Psoas muscle (tissue), 8 donors: ENCODE data around the gene SNX24. TPM values are rescaled to one million over a fixed set of nuclear protein-coding genes. Genes with fewer than 3 reads are reported as not detected.

ENCODE experiments used
- ATAC-seq, 4 donors: fragments of 200-7000 bp; cut with Tn5 transposase; one replicate each; pipeline ENCODE4 v1.9.1; 2020; ENCODE audit warnings: moderate library complexity in 3 of 4, mild to moderate bottlenecking in 2 of 4
- DNase-seq, 2 donors: peaks; one replicate each; pipeline ENCODE4 v3.0.0-alpha.2; 2020
- H3K27ac ChIP-seq: fragments of 200-600 bp; one replicate; pipeline ENCODE4 v1.8.0; 2022
- H3K27me3 ChIP-seq, 3 donors: fragments of 200-600 bp in 1 of 3; one replicate each; pipeline versions ENCODE4 v1.6.1 to v1.8.0; 2013 to 2022; ENCODE audit warnings: low read length in 2 of 3, mild to moderate bottlenecking in 2 of 3, moderate library complexity in 1 of 3; ENCODE audit not compliant: insufficient read depth in 3 of 3
- H3K36me3 ChIP-seq, 2 donors: fragments of 200-600 bp in 1 of 2; one replicate each; pipeline versions ENCODE4 v1.6.1 to v1.8.0; 2013 to 2022; ENCODE audit warnings: low read depth in 1 of 2, mild to moderate bottlenecking in 1 of 2, moderate library complexity in 1 of 2; ENCODE audit not compliant: insufficient read depth in 1 of 2
- H3K4me1 ChIP-seq: fragments of 200-600 bp; one replicate; pipeline ENCODE4 v1.8.0; 2022
- H3K4me3 ChIP-seq: fragments of 200-600 bp; one replicate; pipeline ENCODE4 v1.8.0; 2022; ENCODE audit warnings: mild to moderate bottlenecking
- H3K9me3 ChIP-seq: fragments of 200-600 bp; one replicate; pipeline ENCODE4 v1.8.0; 2022
- WGBS, 3 donors: extraction: QIAGEN DNeasy Blood & Tissue Kit; methylation state at CpG; one replicate each; pipeline versions ENCODE4 v1.1.6 to v1.1.7; 2013; 5-methylcytosine and 5-hydroxymethylcytosine counted together
- intact Hi-C, 2 donors: fragments of 100-400 bp; cut with DNase I; formaldehyde crosslinking; loops; one replicate each; pipeline versions ENCODE4 v1.11.0 to v1.14.2; 2022
- polyA plus RNA-seq, 3 donors: library from polyadenylated mRNA; stranded (reverse); fragments of 200-250 nt; gene quantifications; one replicate each; pipeline ENCODE4 v1.2.3, GENCODE V29; 2013
- total RNA-seq, 4 donors: library from RNA; stranded (reverse); fragmentation: NEBNext Ultra II Directional in 2 of 4; extraction: Animal tissue kit (Norgen Biotek cat#: 25700) in 2 of 4; gene quantifications; one replicate each; pipeline versions ENCODE4 v1.2.1 to v1.2.4, GENCODE V29; 2021 to 2023
- TF ChIP-seq, protein P1 (sequence below): fragments of 200-600 bp; IDR thresholded peaks from one replicate; pipeline ENCODE4 v1.8.0; 2022; ENCODE audit warnings: antibody characterized with exemption
- donor health status: healthy with polysubstance abuse.
- donor health status: DM: no; HTN: no; CAD: no; lungs with moderate emphysema.
- donor health status: Bipolar disorder and iron deficiency.
- donor health status: healthy.
- donor health status: DM: yes; HTN: yes; CAD: no.
- donor health status: DM: no; HTN: no; CAD: no.
- donor health status: DM: no; HTN: no; CAD: no.
- donor health status: DM: yes; HTN: yes; CAD: no.

SNX24 gene
- total and polyA plus RNA-seq, 7 donors = 7.5 to 11.9 (median 10.0) TPM

DNA sequence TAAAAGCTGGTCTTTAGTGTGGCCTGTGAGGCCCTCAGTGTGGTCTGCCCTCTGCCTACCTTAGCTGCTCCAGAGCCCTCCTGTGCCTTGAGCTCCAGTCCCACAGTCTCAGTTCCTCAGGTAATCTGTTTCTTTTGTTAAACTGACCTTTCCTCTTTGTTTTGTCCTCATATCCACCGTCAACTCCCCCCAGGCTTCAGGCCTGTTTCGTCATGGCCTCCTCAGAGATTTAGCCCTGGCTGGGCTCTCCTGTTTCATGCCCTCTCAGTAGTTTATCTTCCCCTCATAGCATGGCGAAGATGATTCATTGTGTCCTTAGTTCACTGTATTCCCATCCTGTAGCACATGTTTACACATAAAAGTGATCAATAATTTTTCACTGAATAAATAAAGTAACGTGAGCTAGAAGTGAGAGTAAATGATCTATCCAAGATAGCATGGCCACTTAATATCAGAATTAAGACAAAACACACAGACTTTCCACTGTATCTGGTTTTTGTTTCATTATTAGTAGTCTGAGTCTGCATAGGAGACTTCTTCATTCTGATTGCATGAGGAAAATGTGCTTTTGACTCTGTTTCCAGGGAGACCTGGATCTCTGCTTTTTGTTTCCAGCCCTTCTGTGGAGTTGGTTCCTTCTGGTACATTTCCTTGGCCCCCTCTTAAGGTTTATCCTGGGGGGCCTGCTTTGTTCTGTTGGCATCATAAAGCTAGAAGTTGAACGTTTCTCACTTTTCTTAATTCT lies 70.5 kb downstream of the SNX24 start:
- ATAC-seq (no peak), DNase-seq (no peak)
- H3K27ac ChIP-seq = no peak overlapping the region
- no peaks in the 10 kb centered on the region for H3K9me3 ChIP-seq
- intact Hi-C loops = no loop called here
- no peaks in the 10 kb centered on the region for H3K4me1 ChIP-seq
- H3K36me3 ChIP-seq = no peaks in the 10 kb centered on the region
- TF ChIP-seq, protein P1, sequence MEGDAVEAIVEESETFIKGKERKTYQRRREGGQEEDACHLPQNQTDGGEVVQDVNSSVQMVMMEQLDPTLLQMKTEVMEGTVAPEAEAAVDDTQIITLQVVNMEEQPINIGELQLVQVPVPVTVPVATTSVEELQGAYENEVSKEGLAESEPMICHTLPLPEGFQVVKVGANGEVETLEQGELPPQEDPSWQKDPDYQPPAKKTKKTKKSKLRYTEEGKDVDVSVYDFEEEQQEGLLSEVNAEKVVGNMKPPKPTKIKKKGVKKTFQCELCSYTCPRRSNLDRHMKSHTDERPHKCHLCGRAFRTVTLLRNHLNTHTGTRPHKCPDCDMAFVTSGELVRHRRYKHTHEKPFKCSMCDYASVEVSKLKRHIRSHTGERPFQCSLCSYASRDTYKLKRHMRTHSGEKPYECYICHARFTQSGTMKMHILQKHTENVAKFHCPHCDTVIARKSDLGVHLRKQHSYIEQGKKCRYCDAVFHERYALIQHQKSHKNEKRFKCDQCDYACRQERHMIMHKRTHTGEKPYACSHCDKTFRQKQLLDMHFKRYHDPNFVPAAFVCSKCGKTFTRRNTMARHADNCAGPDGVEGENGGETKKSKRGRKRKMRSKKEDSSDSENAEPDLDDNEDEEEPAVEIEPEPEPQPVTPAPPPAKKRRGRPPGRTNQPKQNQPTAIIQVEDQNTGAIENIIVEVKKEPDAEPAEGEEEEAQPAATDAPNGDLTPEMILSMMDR = no peak
- no peaks in the 10 kb centered on the region for H3K27me3 ChIP-seq
- WGBS, 3 donors = 80 to 85% (median 82%) methylated on average over 5 of the region's 5 CpGs
- H3K4me3 ChIP-seq = no peak overlapping the region

DNA sequence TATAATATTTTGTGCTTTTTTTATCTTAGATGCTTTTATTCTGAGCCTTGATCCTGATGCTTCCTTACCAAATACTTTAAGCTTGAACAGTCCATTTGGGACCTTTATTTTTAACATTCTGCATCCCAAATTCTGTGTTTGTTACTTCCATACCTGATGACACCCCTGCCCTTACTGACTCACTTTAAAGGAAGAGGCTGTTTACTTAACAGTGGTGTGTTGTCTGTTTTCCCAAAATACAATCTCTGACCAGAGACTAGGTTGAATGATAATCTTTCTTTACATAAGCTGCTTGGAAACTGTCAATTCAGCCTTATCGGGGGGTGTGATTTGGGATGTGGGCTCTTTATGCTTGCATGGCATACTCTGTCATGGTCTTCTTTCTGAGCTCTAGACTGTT lies 71.1 kb downstream of the SNX24 start:
- Histone ChIP-seq H3K9me3 (no peaks in the 10 kb centered on the region), H3K27me3 (no peaks in the 10 kb centered on the region), H3K4me1 (no peaks in the 10 kb centered on the region), H3K36me3 (no peaks in the 10 kb centered on the region), H3K27ac (no peak overlapping the region), H3K4me3 (no peak overlapping the region)
- ATAC-seq = no peak
- 91 to 98% (median 97%) methylated on average over 1 of the region's 1 CpG for WGBS, 3 donors
- intact Hi-C loops = no loop called here
- DNase-seq = no peak
- TF ChIP-seq, protein P1 = no peak

DNA sequence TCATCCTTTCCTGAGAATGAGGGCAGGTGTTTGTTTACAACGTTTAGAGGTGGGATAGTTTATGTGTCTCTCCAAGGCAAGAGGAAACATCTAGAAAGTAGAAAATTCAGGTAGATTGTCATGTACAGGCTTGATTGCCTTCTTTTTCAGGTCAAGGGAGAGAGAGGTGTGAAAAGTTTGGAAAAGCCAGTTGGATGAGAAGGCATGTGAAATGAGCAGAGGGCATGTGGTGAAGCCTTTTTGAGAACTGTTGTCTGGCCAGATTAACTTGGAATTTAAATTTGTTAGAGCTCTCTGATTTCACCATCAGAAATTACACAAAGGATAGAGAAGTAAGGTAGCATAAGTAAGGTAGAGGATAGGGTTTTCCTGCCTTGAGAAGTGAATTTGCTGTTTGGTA lies 74.6 kb downstream of the SNX24 start:
- Histone ChIP-seq H3K27ac (no peak overlapping the region), H3K4me1 (no peaks in the 10 kb centered on the region), H3K27me3 (no peaks in the 10 kb centered on the region), H3K4me3 (no peak overlapping the region), H3K9me3 (no peaks in the 10 kb centered on the region), H3K36me3 (no peaks in the 10 kb centered on the region)
- whole genome bisulfite sequencing, 3 donors = 35 to 49% (median 45%) methylated on average over 1 of the region's 1 CpG
- DNase-seq (no peak), ATAC-seq (no peak)
- TF ChIP-seq, protein P1 = no peak
- intact Hi-C loops = no loop called here

DNA sequence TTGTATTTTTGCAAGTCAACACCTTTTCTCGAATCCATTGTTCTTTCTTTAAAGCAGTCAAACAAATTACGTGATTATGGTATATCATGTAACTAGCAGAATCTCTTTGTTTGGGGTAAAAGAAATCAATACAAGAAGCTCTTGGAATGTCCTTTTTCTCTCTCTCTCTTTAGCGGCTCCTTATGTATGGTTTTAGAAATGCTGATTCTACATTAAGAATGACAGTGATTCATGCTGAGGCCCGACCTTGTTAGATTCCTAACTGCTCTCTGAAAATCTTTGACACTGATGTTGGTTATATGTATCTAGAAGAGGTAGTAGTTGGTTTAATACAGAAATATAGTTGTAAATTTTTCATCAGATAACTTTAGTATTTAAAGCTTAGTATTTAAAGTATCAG lies 76.4 kb downstream of the SNX24 start:
- Histone ChIP-seq H3K36me3 (no peaks in the 10 kb centered on the region), H3K27ac (no peak overlapping the region), H3K4me1 (no peaks in the 10 kb centered on the region), H3K4me3 (no peak overlapping the region), H3K9me3 (no peaks in the 10 kb centered on the region), H3K27me3 (no peaks in the 10 kb centered on the region)
- intact Hi-C loops = no loop called here
- TF ChIP-seq, protein P1 = no peak
- DNase-seq (no peak), ATAC-seq (no peak)
- 67 to 72% (median 67%) methylated on average over 4 of the region's 4 CpGs for WGBS, 3 donors

DNA sequence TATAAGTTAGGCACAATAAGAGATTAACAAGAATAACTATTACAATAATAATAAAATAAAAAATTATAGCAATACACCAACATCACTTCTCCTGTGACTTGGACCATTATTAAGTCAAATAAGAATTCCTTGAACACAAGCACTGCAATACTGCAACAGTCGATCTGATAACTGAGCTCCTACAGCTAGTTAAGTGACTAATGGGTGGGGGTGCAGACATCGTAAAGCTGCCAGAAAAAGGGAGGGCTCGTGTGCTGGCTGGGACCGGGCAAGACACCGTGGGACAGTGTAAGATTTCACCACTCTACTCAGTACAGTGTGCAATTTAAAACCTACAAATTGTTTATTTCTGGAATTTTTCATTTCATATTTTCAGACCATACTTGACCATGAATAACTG lies 78.8 kb downstream of the SNX24 start:
- H3K27me3 ChIP-seq = no peaks in the 10 kb centered on the region
- DNase-seq = no peak
- ATAC-seq = no peak
- H3K9me3 ChIP-seq = no peaks in the 10 kb centered on the region
- no peak overlapping the region for H3K27ac ChIP-seq
- no peaks in the 10 kb centered on the region for H3K4me1 ChIP-seq
- no peak overlapping the region for H3K4me3 ChIP-seq
- intact Hi-C loops = no loop called here
- H3K36me3 ChIP-seq = no peaks in the 10 kb centered on the region
- 52 to 65% (median 61%) methylated on average over 5 of the region's 5 CpGs for WGBS, 3 donors
- TF ChIP-seq, protein P1 = no peak
